ENCODE measurements around the gene RELN. TPM values are rescaled to one million over a fixed set of nuclear protein-coding genes. Genes with fewer than 3 reads are reported as not detected.

The RELN gene
- total and polyA plus RNA-seq, 2 of the 13 experiments (the other 11 are each of a cell fraction or from before 2014, with no cell fraction given), result 315 to 332 TPM

DNA sequence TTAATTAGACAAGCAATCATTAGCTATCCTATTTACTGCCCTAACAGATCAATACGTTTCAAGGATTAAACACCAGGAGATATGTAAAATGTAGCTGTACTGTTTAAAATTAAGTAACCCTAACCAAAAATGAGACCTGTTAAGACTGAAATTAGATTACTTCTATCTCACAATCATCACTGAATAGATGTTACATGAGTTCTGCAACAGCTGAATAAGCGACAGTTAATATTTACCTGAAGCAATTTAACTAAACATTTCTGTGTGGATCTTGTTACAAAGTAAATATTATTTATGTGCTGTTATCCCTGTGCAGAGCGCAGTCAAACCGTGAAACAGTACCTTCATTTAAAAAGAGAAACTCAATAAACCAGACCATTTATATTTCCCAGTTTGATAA, 122.5 kb downstream of the RELN start (continued):
- TF ChIP-seq THAP11 (CRISPR knock-in tag; IDR thresholded peaks at IDR 0.05), result 0 out of 2 replicates have a peak, but pooled peaks have one; percentile 16
- no peak for TF ChIP-seq MTF1 (CRISPR knock-in tag; IDR thresholded peaks at IDR 0.05)
- TF ChIP-seq ZNF207 (IDR thresholded peaks at IDR 0.05; ENCODE audit: borderline replicate concordance), result no peak
- TF ChIP-seq, protein P1, sequence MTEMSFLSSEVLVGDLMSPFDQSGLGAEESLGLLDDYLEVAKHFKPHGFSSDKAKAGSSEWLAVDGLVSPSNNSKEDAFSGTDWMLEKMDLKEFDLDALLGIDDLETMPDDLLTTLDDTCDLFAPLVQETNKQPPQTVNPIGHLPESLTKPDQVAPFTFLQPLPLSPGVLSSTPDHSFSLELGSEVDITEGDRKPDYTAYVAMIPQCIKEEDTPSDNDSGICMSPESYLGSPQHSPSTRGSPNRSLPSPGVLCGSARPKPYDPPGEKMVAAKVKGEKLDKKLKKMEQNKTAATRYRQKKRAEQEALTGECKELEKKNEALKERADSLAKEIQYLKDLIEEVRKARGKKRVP (CRISPR knock-in tag; IDR thresholded peaks at IDR 0.05), result peak in 1 of 2 experiments; percentile 57; a peak in 1 of 4 replicates
- TF ChIP-seq, protein P2, sequence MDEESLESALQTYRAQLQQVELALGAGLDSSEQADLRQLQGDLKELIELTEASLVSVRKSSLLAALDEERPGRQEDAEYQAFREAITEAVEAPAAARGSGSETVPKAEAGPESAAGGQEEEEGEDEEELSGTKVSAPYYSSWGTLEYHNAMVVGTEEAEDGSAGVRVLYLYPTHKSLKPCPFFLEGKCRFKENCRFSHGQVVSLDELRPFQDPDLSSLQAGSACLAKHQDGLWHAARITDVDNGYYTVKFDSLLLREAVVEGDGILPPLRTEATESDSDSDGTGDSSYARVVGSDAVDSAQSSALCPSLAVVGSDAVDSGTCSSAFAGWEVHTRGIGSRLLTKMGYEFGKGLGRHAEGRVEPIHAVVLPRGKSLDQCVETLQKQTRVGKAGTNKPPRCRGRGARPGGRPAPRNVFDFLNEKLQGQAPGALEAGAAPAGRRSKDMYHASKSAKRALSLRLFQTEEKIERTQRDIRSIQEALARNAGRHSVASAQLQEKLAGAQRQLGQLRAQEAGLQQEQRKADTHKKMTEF (CRISPR knock-in tag; IDR thresholded peaks at IDR 0.05), result peak; percentile 65
- TF ChIP-seq ZNF180 (CRISPR knock-in tag; IDR thresholded peaks at IDR 0.05; ENCODE audit: borderline replicate concordance, low read depth), result no peak
- TF ChIP-seq HNRNPH1 (optimal IDR thresholded peaks at IDR 0.05; ENCODE audit: low read depth, low read length), result no peak
- no peak for TF ChIP-seq ZMYM4 (CRISPR knock-in tag; IDR thresholded peaks at IDR 0.05)
- TF ChIP-seq ZNF354B (CRISPR knock-in tag; IDR thresholded peaks at IDR 0.05), result no peak
- peak; percentile 78 for TF ChIP-seq GATAD2A (CRISPR knock-in tag; IDR thresholded peaks at IDR 0.05)
- TF ChIP-seq EP300 (IDR thresholded peaks at IDR 0.05; ENCODE audit: low read depth in 2 of 2, low read length in 2 of 2), result peak in 1 of 2 experiments; percentile 53; a peak in 1 of 4 replicates
- TF ChIP-seq EP300 (CRISPR knock-in tag; IDR thresholded peaks at IDR 0.05; ENCODE audit: borderline replicate concordance), result no peak
- TF ChIP-seq MZF1 (CRISPR knock-in tag; IDR thresholded peaks at IDR 0.05; ENCODE audit: borderline replicate concordance), result no peak
- no peak for TF ChIP-seq ATF7 (IDR thresholded peaks at IDR 0.05)
- no peak for TF ChIP-seq ATF7 (CRISPR knock-in tag; IDR thresholded peaks at IDR 0.05)
- no peak for TF ChIP-seq KAT7 (CRISPR knock-in tag; IDR thresholded peaks at IDR 0.05; ENCODE audit: borderline replicate concordance)
- TF ChIP-seq REXO4 (CRISPR knock-in tag; IDR thresholded peaks at IDR 0.05; ENCODE audit: borderline replicate concordance), result no peak
- TF ChIP-seq ZNF317 (CRISPR knock-in tag; IDR thresholded peaks at IDR 0.05), result no peak
- TF ChIP-seq SMAD3 (CRISPR knock-in tag; IDR thresholded peaks at IDR 0.05), result no peak; the same call in 1 of the 2 replicates
- TF ChIP-seq HOXD1 (CRISPR knock-in tag; IDR thresholded peaks at IDR 0.05), result no peak
- TF ChIP-seq ZNF503 (CRISPR knock-in tag; IDR thresholded peaks at IDR 0.05), result peak; percentile 67; the same call in 1 of the 2 replicates
- TF ChIP-seq, protein P3, sequence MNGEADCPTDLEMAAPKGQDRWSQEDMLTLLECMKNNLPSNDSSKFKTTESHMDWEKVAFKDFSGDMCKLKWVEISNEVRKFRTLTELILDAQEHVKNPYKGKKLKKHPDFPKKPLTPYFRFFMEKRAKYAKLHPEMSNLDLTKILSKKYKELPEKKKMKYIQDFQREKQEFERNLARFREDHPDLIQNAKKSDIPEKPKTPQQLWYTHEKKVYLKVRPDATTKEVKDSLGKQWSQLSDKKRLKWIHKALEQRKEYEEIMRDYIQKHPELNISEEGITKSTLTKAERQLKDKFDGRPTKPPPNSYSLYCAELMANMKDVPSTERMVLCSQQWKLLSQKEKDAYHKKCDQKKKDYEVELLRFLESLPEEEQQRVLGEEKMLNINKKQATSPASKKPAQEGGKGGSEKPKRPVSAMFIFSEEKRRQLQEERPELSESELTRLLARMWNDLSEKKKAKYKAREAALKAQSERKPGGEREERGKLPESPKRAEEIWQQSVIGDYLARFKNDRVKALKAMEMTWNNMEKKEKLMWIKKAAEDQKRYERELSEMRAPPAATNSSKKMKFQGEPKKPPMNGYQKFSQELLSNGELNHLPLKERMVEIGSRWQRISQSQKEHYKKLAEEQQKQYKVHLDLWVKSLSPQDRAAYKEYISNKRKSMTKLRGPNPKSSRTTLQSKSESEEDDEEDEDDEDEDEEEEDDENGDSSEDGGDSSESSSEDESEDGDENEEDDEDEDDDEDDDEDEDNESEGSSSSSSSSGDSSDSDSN (CRISPR knock-in tag; IDR thresholded peaks at IDR 0.05), result no peak
- no peak for TF ChIP-seq ZNF746 (CRISPR knock-in tag; IDR thresholded peaks at IDR 0.05)
- TF ChIP-seq PHF5A (CRISPR knock-in tag; IDR thresholded peaks at IDR 0.05; ENCODE audit: low read depth, unreplicated experiment), result no peak
- TF ChIP-seq ZSCAN5A (CRISPR knock-in tag; IDR thresholded peaks at IDR 0.05; ENCODE audit: borderline replicate concordance), result no peak; the same call in 1 of the 2 replicates
